ENCODE data around the gene ZNF185.

GRCh38 chrX:152943826-152944225 is 46.0 kb downstream of the ZNF185 start:
- TF ChIP-seq CTCF (IDR thresholded peaks at IDR 0.05 in 8 of 11, conservative IDR thresholded peaks at IDR 0.05 in 3 of 11) = no peak
- no peak for TF ChIP-seq POLR2A (IDR thresholded peaks at IDR 0.05)

All from spleen (tissue), 7 donors.